WTC11 (cell line): ENCODE results near the gene INA. TPM values are rescaled to one million over a fixed set of nuclear protein-coding genes. Genes with fewer than 3 reads are reported as not detected.
"Not testable (repeated sequence)": the region's sequence is repeated elsewhere in the genome, so short reads cannot be mapped to it uniquely, and the experiment has no call there.

Experiments
- ATAC-seq: fragments of 200-7000 bp; cut with Tn5 transposase; 2 replicates; pipeline ENCODE4 v1.10.0; 2021; ENCODE audit warnings: mild to moderate bottlenecking, moderate library complexity
- CTCF ChIA-PET: fragments of 300-600 bp; sonication (Branson Sonifier 250); formaldehyde crosslinking; loops from one replicate; lab custom pipeline; 2021; ENCODE audit warnings: antibody characterized with exemption; lab: Charles Lee
- POLR2A ChIA-PET: fragments of 350-600 bp; sonication (Branson Sonifier 250); formaldehyde crosslinking; loops from one replicate; lab custom pipeline; 2021; ENCODE audit warnings: antibody characterized with exemption; lab: Charles Lee
- DNase-seq: peaks from one replicate; pipeline ENCODE4 v3.0.0; 2021; ENCODE audit warnings: low spot score
- H3K27ac Mint-ChIP-seq: 2 replicates; pipeline ENCODE4 v1.8.0; 2021; ENCODE audit warnings: mixed read lengths
- H3K27me3 Mint-ChIP-seq: 2 replicates; pipeline ENCODE4 v1.8.0; 2021; ENCODE audit warnings: low read depth, mild to moderate bottlenecking, moderate library complexity, mixed read lengths
- H3K36me3 Mint-ChIP-seq: 2 replicates; pipeline ENCODE4 v1.8.0; 2021; ENCODE audit warnings: mixed read lengths
- H3K4me1 Mint-ChIP-seq: 2 replicates; pipeline ENCODE4 v1.8.0; 2022; ENCODE audit warnings: mixed read lengths
- H3K4me3 Mint-ChIP-seq: 2 replicates; pipeline ENCODE4 v1.8.0; 2021; ENCODE audit warnings: mild to moderate bottlenecking, moderate library complexity, mixed read lengths
- H3K9me3 Mint-ChIP-seq: 2 replicates; pipeline ENCODE4 v1.8.0; 2021; ENCODE audit warnings: mixed read lengths
- ATF3 ChIP-seq: sonication (generic); formaldehyde crosslinking; conservative IDR thresholded peaks from 2 replicates; pipeline ENCODE4 v1.8.1; 2022; ENCODE audit warnings: mild to moderate bottlenecking, missing genetic modification reagents
- E2F5 ChIP-seq: sonication (generic); formaldehyde crosslinking; IDR thresholded peaks from 2 replicates; pipeline ENCODE4 v1.8.1; 2022; ENCODE audit warnings: mild to moderate bottlenecking, moderate library complexity, missing genetic modification reagents
- FOXP1 ChIP-seq: sonication (generic); formaldehyde crosslinking; IDR thresholded peaks from 2 replicates; pipeline ENCODE4 v1.8.0; 2022; ENCODE audit warnings: missing genetic modification reagents, mild to moderate bottlenecking, moderate library complexity, borderline replicate concordance
- TCF7 ChIP-seq: sonication (generic); formaldehyde crosslinking; IDR thresholded peaks from 2 replicates; pipeline ENCODE4 v1.8.0; 2022; ENCODE audit warnings: mild to moderate bottlenecking, low read depth, missing genetic modification reagents, moderate library complexity
- TP53 ChIP-seq: sonication (generic); formaldehyde crosslinking; IDR thresholded peaks from 2 replicates; pipeline ENCODE4 v1.8.1; 2023; ENCODE audit warnings: mild to moderate bottlenecking, missing genetic modification reagents
- ZNF512 ChIP-seq: sonication (generic); formaldehyde crosslinking; IDR thresholded peaks from 2 replicates; pipeline ENCODE4 v1.8.1; 2022; ENCODE audit warnings: missing genetic modification reagents, borderline replicate concordance
- ZSCAN18 ChIP-seq: fragments of 250-450 bp; sonication (Bioruptor Pico); IDR thresholded peaks from 2 replicates; pipeline ENCODE4 v2.1.2; 2022; ENCODE audit warnings: mild to moderate bottlenecking, moderate library complexity
- total RNA-seq: library from RNA; stranded (reverse); gene quantifications from 3 replicates; pipeline ENCODE4 v1.2.3, GENCODE V29; 2021
- TF ChIP-seq, protein P1 (sequence below): fragments of 250-450 bp; sonication (Bioruptor Pico); IDR thresholded peaks from 2 replicates; pipeline ENCODE4 v1.9.0; 2021; ENCODE audit warnings: moderate library complexity, mild to moderate bottlenecking, inconsistent platforms, borderline replicate concordance
- TF ChIP-seq, protein P2 (sequence below): sonication (generic); formaldehyde crosslinking; conservative IDR thresholded peaks from 2 replicates; pipeline ENCODE4 v1.8.1; 2023; ENCODE audit warnings: mild to moderate bottlenecking, low read depth, missing genetic modification reagents, moderate library complexity

The INA gene
- total RNA-seq, 1 experiment from 2014 or later, result 20.3 TPM

DNA sequence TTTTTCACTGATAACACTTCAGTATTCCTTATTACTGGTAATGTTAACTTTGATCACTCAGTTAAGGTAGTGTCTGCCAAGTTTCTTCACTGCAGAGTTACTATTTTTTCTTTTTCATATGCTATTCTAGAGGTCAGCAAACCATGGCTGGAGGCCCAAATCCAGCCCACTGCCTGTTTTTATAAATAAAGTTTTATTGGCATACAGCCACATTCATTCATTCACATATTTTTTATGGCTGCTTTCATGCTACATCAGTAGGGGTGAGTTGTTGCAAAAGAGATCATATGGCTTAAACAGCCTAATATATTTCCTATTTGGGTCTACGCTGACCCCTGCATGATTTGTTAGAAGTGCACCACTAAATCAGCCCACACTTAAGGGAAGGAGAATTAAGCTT is 20.3 kb upstream of the INA start (continued):
- TF ChIP-seq ZNF512 (CRISPR knock-in tag) (no peak), ZSCAN18 (CRISPR knock-in tag) (no peak)

DNA sequence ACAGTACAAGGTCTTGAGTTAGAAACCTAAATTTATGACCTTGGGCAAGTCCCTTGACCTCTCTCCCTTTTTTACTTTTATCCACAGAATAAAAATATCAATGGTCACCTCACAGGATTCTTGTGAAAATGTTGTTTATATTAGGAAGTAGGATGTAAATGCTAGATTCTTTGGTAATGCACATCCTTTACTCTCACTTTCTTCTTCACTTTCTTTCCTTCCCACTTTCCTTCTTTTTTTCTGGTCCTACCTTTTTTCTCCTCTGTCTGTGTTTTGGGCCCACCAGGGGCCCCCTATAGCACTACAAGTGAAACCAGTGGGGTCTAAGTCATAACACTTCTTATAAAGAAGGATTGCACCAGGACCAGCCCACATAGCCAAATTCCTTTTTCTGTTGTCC is 19.1 kb upstream of the INA start:
- DNase-seq (no peak), ATAC-seq (no peak)
- H3K36me3 Mint-ChIP-seq, result peaks cover 22% of the 10 kb centered on the region
- no peak overlapping the region for H3K27ac Mint-ChIP-seq
- H3K27me3 Mint-ChIP-seq, result peaks cover 4% of the 10 kb centered on the region
- POLR2A ChIA-PET, result no interaction called here
- H3K4me3 Mint-ChIP-seq, result no peak overlapping the region
- CTCF ChIA-PET, result no interaction called here
- H3K9me3 Mint-ChIP-seq, result peaks cover 35% of the 10 kb centered on the region
- no peaks in the 10 kb centered on the region for H3K4me1 Mint-ChIP-seq
- TF ChIP-seq, protein P1, sequence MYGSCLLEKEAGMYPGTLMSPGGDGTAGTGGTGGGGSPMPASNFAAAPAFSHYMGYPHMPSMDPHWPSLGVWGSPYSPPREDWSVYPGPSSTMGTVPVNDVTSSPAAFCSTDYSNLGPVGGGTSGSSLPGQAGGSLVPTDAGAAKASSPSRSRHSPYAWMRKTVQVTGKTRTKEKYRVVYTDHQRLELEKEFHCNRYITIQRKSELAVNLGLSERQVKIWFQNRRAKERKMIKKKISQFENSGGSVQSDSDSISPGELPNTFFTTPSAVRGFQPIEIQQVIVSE (CRISPR knock-in tag), result no peak
- TF ChIP-seq E2F5 (CRISPR knock-in tag), result no peak
- TF ChIP-seq, protein P2, sequence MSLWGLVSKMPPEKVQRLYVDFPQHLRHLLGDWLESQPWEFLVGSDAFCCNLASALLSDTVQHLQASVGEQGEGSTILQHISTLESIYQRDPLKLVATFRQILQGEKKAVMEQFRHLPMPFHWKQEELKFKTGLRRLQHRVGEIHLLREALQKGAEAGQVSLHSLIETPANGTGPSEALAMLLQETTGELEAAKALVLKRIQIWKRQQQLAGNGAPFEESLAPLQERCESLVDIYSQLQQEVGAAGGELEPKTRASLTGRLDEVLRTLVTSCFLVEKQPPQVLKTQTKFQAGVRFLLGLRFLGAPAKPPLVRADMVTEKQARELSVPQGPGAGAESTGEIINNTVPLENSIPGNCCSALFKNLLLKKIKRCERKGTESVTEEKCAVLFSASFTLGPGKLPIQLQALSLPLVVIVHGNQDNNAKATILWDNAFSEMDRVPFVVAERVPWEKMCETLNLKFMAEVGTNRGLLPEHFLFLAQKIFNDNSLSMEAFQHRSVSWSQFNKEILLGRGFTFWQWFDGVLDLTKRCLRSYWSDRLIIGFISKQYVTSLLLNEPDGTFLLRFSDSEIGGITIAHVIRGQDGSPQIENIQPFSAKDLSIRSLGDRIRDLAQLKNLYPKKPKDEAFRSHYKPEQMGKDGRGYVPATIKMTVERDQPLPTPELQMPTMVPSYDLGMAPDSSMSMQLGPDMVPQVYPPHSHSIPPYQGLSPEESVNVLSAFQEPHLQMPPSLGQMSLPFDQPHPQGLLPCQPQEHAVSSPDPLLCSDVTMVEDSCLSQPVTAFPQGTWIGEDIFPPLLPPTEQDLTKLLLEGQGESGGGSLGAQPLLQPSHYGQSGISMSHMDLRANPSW (CRISPR knock-in tag), result no peak
- no peak for TF ChIP-seq TP53
- no peak for TF ChIP-seq FOXP1 (CRISPR knock-in tag)
- no peak for TF ChIP-seq TCF7 (CRISPR knock-in tag)

- POLR2A ChIA-PET, H3K27me3 Mint-ChIP-seq, H3K27ac Mint-ChIP-seq: not testable (repeated sequence)
Observed at GRCh38 chr10:103258928-103259327, 18.0 kb upstream of the INA start.

DNA sequence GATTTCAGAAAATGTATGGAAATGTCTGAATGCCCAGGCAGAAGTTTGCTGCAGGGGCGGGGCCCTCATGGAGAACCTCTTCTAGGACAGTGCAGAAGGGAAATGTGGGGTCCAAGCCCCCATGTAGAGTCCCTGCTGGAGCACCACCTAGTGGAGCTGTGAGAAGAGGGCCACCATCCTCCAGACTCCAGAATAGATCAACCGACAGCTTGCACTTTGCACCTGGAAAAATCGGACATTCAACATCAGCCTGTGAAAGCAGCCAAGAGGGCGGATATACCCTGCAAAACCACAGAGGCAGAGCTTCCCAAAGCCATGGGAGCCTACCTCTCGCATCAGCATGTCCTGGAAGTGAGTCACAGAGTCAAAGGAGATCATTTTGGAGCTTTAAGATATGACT is 16.9 kb upstream of the INA start:
- H3K9me3 Mint-ChIP-seq, result peaks cover 35% of the 10 kb centered on the region
- ATAC-seq, result no peak
- H3K36me3 Mint-ChIP-seq, result peaks cover 22% of the 10 kb centered on the region
- no peak for TF ChIP-seq ATF3 (CRISPR knock-in tag)
- CTCF ChIA-PET, result no interaction called here
- no peak overlapping the region for H3K27ac Mint-ChIP-seq
- no peak overlapping the region for H3K4me3 Mint-ChIP-seq
- no peaks in the 10 kb centered on the region for H3K4me1 Mint-ChIP-seq
- POLR2A ChIA-PET, result no interaction called here
- DNase-seq, result no peak
- H3K27me3 Mint-ChIP-seq, result peaks cover 7% of the 10 kb centered on the region

More at GRCh38 chr10:103258928-103259327, 18.0 kb upstream of the INA start:
- Mint-ChIP-seq H3K36me3 (peaks cover 22% of the 10 kb centered on the region), H3K9me3 (peaks cover 35% of the 10 kb centered on the region)
- ATAC-seq, CTCF ChIA-PET, H3K4me1 Mint-ChIP-seq, DNase-seq, H3K4me3 Mint-ChIP-seq: not testable (repeated sequence)
